Heart left ventricle (tissue), 16 donors: Measurements from ENCODE around the gene CAPN12. TPM values are rescaled to one million over a fixed set of nuclear protein-coding genes. Genes with fewer than 3 reads are reported as not detected.
"Not testable (repeated sequence)": the region's sequence is repeated elsewhere in the genome, so short reads cannot be mapped to it uniquely, and the experiment has no call there.

ENCODE experiments used
- ATAC-seq, 4 donors: fragments of 200-7000 bp; cut with Tn5 transposase; one replicate each; pipeline ENCODE4 v1.9.1; 2020 to 2022; ENCODE audit warnings: moderate library complexity in 4 of 4, mild to moderate bottlenecking in 3 of 4, moderate number of reproducible peaks in 1 of 4
- DNase-seq, 5 donors: peaks; one replicate each; pipeline ENCODE4 v3.0.0-alpha.2; 2020
- H3K27ac ChIP-seq, 12 donors: fragments of 200-600 bp; sonication (generic) in 4 of 12; one replicate each; pipeline versions ENCODE4 v1.5.0 to v1.8.0; 2016 to 2022; ENCODE audit warnings: mild to moderate bottlenecking in 2 of 12
- H3K27me3 ChIP-seq, 9 donors: fragments of 200-600 bp; sonication (generic) in 2 of 9; one replicate each; pipeline versions ENCODE4 v1.5.1 to v1.8.0; 2016 to 2022; ENCODE audit warnings: mild to moderate bottlenecking in 3 of 9
- H3K36me3 ChIP-seq, 9 donors: fragments of 200-600 bp; sonication (generic) in 2 of 9; one replicate each; pipeline versions ENCODE4 v1.5.0 to v1.8.0; 2018 to 2022; ENCODE audit warnings: mild to moderate bottlenecking in 2 of 9
- H3K4me1 ChIP-seq, 12 donors: fragments of 200-600 bp; sonication (generic) in 4 of 12; one replicate each; pipeline versions ENCODE4 v1.5.0 to v1.8.0; 2016 to 2022; ENCODE audit warnings: mild to moderate bottlenecking in 3 of 12
- H3K4me3 ChIP-seq, 12 donors: fragments of 200-600 bp; sonication (generic) in 4 of 12; one replicate each; pipeline versions ENCODE4 v1.5.0 to v1.8.0; 2017 to 2022; ENCODE audit warnings: mild to moderate bottlenecking in 9 of 12, moderate library complexity in 4 of 12
- H3K9me3 ChIP-seq, 12 donors: fragments of 200-600 bp; sonication (generic) in 4 of 12; one replicate each; pipeline versions ENCODE4 v1.5.0 to v1.8.0; 2016 to 2022; ENCODE audit warnings: mild to moderate bottlenecking in 1 of 12
- CTCF ChIP-seq, 12 donors: fragments of 200-600 bp; sonication (generic) in 4 of 12; IDR thresholded peaks; one replicate each; pipeline versions ENCODE4 v1.5.0 to v1.8.0; 2018 to 2022; ENCODE audit warnings: antibody characterized with exemption in 12 of 12, mild to moderate bottlenecking in 5 of 12
- POLR2A ChIP-seq, 2 donors: fragments of 450-650 bp; IDR thresholded peaks; one replicate each; pipeline ENCODE4 v1.6.1; 2017; ENCODE audit warnings: antibody characterized with exemption in 2 of 2, mild to moderate bottlenecking in 2 of 2, moderate library complexity in 2 of 2
- WGBS, 4 donors: extraction: QIAGEN DNeasy Blood & Tissue Kit in 2 of 4; methylation state at CpG; one replicate each; pipeline versions ENCODE4 v1.1.5 to v1.1.7; 2013 to 2018; 5-methylcytosine and 5-hydroxymethylcytosine counted together
- intact Hi-C, 10 donors: fragments of 100-400 bp; cut with DNase I; formaldehyde crosslinking; loops; one replicate each; pipeline versions ENCODE4 v1.11.1 to v1.14.2; 2022
- polyA plus RNA-seq, 2 donors: library from polyadenylated mRNA; stranded (reverse); fragments of 200-250 nt; gene quantifications; one replicate each; pipeline ENCODE4 v1.2.3, GENCODE V29; 2013
- total RNA-seq, 9 donors: library from RNA; depleted of rRNA in 2 of 9; stranded (reverse); fragments of >200 nt in 2 of 9; fragmentation: NEBNext Ultra II Directional in 3 of 9; extraction: Animal tissue kit (Norgen Biotek cat#: 25700) in 3 of 9; gene quantifications; one replicate each; pipeline versions ENCODE4 v1.1.0 to v1.2.4, GENCODE V29; 2016 to 2023
- donor health status: ischemic (EF 13 %, LVEDD 7.1; RV severe dilation, severe dysfunction).
- donor health status: healthy with polysubstance abuse.
- donor health status: DM: no; HTN: yes; CAD: no.
- donor health status: DM: no; HTN: no; CAD: no.
- donor health status: ischemic (EF 25% LVEDD 6.9; RV normal size, moderate dysfunction).
- donor health status: ischemic (EF 25% LVEDD 5.7; RV mildly dilated, moderate dysfunction).
- donor health status: healthy.
- donor health status: DM: yes; HTN: yes; CAD: no.
- donor health status: ischemic (EF 35%, LVEDD 5.7; RV mildly dilated, moderate dysfunction).
- donor health status: nonischemic (EF 11% LVEDD 7.7; RV severe dilation, severe dysfunction).
- donor health status: DM: yes; HTN: yes; CAD: no.
- donor health status: PGD.
- donor health status: ischemic (EF 29% LVEDD 5.4; RV normal size, mild dysfunction).
- donor health status: nonischemic (EF 23%, LVEDD 6.1; RV moderate dilation, normal function).

Gene CAPN12
- total and polyA plus RNA-seq, 11 donors = 0.36 to 1.8 (median 0.88) TPM

GRCh38 chr19:38778733-38779132 is 34.5 kb upstream of the CAPN12 start:
- ATAC-seq = no peak

GRCh38 chr19:38774181-38774950 is 30.1 kb upstream of the CAPN12 start:
- DNase-seq = no peak
- WGBS, 4 donors = 78 to 90% (median 85%) methylated on average over 12 to 13 of the region's 13 CpGs
- no peak overlapping the region for H3K27ac ChIP-seq
- no peaks in the 10 kb centered on the region for H3K27me3 ChIP-seq
- no peaks in the 10 kb centered on the region for H3K9me3 ChIP-seq
- peaks cover 0 to 9% (median 2%) of the 10 kb centered on the region in 12 donors for H3K4me1 ChIP-seq
- TF ChIP-seq POLR2A (IDR thresholded peaks at IDR 0.05) = no peak
- intact Hi-C loops = no loop called here
- no peak for ATAC-seq
- no peak overlapping the region for H3K4me3 ChIP-seq
- no peaks in the 10 kb centered on the region for H3K36me3 ChIP-seq

More at GRCh38 chr19:38778733-38779132, 34.5 kb upstream of the CAPN12 start:
- H3K9me3 ChIP-seq = no peaks in the 10 kb centered on the region
- H3K36me3 ChIP-seq = no peaks in the 10 kb centered on the region
- peaks cover 0 to 2% (median 0%) of the 10 kb centered on the region in 9 donors for H3K27me3 ChIP-seq
- no peak for DNase-seq
- 56 to 67% (median 57%) methylated on average over 7 of the region's 7 CpGs for WGBS, 4 donors
- TF ChIP-seq CTCF (IDR thresholded peaks at IDR 0.05) (no peak), POLR2A (IDR thresholded peaks at IDR 0.05) (no peak)
- H3K4me1 ChIP-seq = peaks cover 0 to 3% (median 0%) of the 10 kb centered on the region in 12 donors
- no peak overlapping the region for H3K27ac ChIP-seq
- intact Hi-C loops = no loop called here
- H3K4me3 ChIP-seq = no peak overlapping the region

GRCh38 chr19:38773469-38774177 is 29.3 kb upstream of the CAPN12 start, which contains the start of gene LGALS7:
LGALS7 (minus strand) TSS chr19:38773517; CDS start chr19:38773492, 25 bp downstream.
- Histone ChIP-seq H3K4me1 (peaks cover 0 to 12% (median 2%) of the 10 kb centered on the region in 12 donors), H3K36me3 (no peaks in the 10 kb centered on the region), H3K27me3 (no peaks in the 10 kb centered on the region), H3K4me3 (no peak within 1 kb of the TSS), H3K27ac (no peak within 1 kb of the TSS), H3K9me3 (no peaks in the 10 kb centered on the region)
- DNase-seq (no peak), ATAC-seq (no peak)
- WGBS, 4 donors = 72 to 90% (median 81%) methylated on average over 5 to 10 of the region's 14 CpGs
- no peak for TF ChIP-seq POLR2A (IDR thresholded peaks at IDR 0.05)
- no peak for TF ChIP-seq CTCF (IDR thresholded peaks at IDR 0.05)
- intact Hi-C loops = no loop called here

- H3K27ac ChIP-seq, H3K27me3 ChIP-seq, DNase-seq, H3K36me3 ChIP-seq, intact Hi-C loops, H3K4me3 ChIP-seq, H3K9me3 ChIP-seq, ATAC-seq: not testable (repeated sequence)
- 47 to 66% methylated on average over 7 to 8 of the region's 30 CpGs; no CpG with 5 or more reads in 2 of the 4 donors for WGBS, 4 donors
- peaks cover 0 to 12% (median 2%) of the 10 kb centered on the region in 12 donors for H3K4me1 ChIP-seq
Measured at GRCh38 chr19:38771569-38771968, 27.3 kb upstream of the CAPN12 start.

GRCh38 chr19:38770949-38771275 is 26.6 kb upstream of the CAPN12 start:
- WGBS, 4 donors = 12 to 44% (median 38%) methylated on average over 1 of the region's 22 CpGs; no CpG with 5 or more reads in 1 of the 4 donors
- ATAC-seq = peak; percentile 74 to 91 (median 83)

GRCh38 chr19:38770228-38770948 is 26.1 kb upstream of the CAPN12 start:
- peaks cover 0 to 12% (median 2%) of the 10 kb centered on the region in 12 donors for H3K4me1 ChIP-seq
- peak in 3 of 4 donors; percentile 13 to 38 (median 17) for ATAC-seq
- 5% methylated on average over 25 to 28 of the region's 58 CpGs; no CpG with 5 or more reads in 2 of the 4 donors for WGBS, 4 donors
- H3K36me3 ChIP-seq, intact Hi-C loops, H3K9me3 ChIP-seq, H3K27me3 ChIP-seq: not testable (repeated sequence)
- H3K27ac ChIP-seq = peak overlapping the region in 9 of 12 donors; percentile 12 to 75 (median 47)
- peak overlapping the region in 10 of 12 donors; percentile 14 to 54 (median 37) for H3K4me3 ChIP-seq
- peak in 1 of 5 donors; percentile 67 for DNase-seq

More at GRCh38 chr19:38770949-38771275, 26.6 kb upstream of the CAPN12 start:
- H3K27me3 ChIP-seq, H3K36me3 ChIP-seq, intact Hi-C loops, DNase-seq, H3K9me3 ChIP-seq, H3K27ac ChIP-seq: not testable (repeated sequence)
- Histone ChIP-seq H3K4me3 (peak overlapping the region in 2 of 12 donors; percentile 30 to 35), H3K4me1 (peaks cover 0 to 12% (median 2%) of the 10 kb centered on the region in 12 donors)
